Calu3 (cell line): ENCODE data around the gene PER1. TPM values are rescaled to one million over a fixed set of nuclear protein-coding genes. Genes with fewer than 3 reads are reported as not detected.
A peak's percentile ranks its signal among the peaks of the same experiment; 100 is the strongest.

ENCODE experiments used
- BruUV-seq: library from RNA; stranded (reverse); fragments of 400-500 nt; replicated peaks from 2 replicates; lab custom pipeline; 2021; lab: Mats Ljungman, UMichigan
- CTCF ChIA-PET: fragments of 300-600 bp; sonication (Branson Sonifier 250); formaldehyde crosslinking; loops from one replicate; lab custom pipeline; 2022; ENCODE audit warnings: antibody characterized with exemption; lab: Charles Lee
- DNase-seq: peaks from one replicate; pipeline ENCODE4 v3.0.0; 2022
- H3K27ac Mint-ChIP-seq: one replicate; pipeline ENCODE4 v1.8.0; 2022; ENCODE audit warnings: mixed read lengths; ENCODE audit not compliant: unreplicated experiment
- H3K27me3 Mint-ChIP-seq: one replicate; pipeline ENCODE4 v1.8.0; 2022; ENCODE audit warnings: mixed read lengths; ENCODE audit not compliant: unreplicated experiment
- H3K36me3 Mint-ChIP-seq: one replicate; pipeline ENCODE4 v1.8.0; 2022; ENCODE audit warnings: mild to moderate bottlenecking, moderate library complexity, mixed read lengths; ENCODE audit not compliant: insufficient read depth, unreplicated experiment
- H3K4me1 Mint-ChIP-seq: one replicate; pipeline ENCODE4 v1.8.0; 2022; ENCODE audit warnings: mild to moderate bottlenecking, low read depth, mixed read lengths; ENCODE audit not compliant: unreplicated experiment
- H3K4me3 Mint-ChIP-seq: one replicate; pipeline ENCODE4 v1.8.0; 2022; ENCODE audit warnings: mild to moderate bottlenecking, low read depth, moderate library complexity, mixed read lengths; ENCODE audit not compliant: unreplicated experiment
- H3K9me3 Mint-ChIP-seq: one replicate; pipeline ENCODE4 v1.8.0; 2022; ENCODE audit warnings: low read depth, mixed read lengths; ENCODE audit not compliant: unreplicated experiment
- CTCF ChIP-seq: fragments of 200-600 bp; IDR thresholded peaks from one replicate; pipeline ENCODE4 v1.8.0; 2022; ENCODE audit warnings: antibody characterized with exemption; ENCODE audit not compliant: unreplicated experiment
- intact Hi-C: fragments of 100-400 bp; cut with micrococcal nuclease; formaldehyde crosslinking; loops from one replicate; pipeline ENCODE4 v1.10.0; 2022; ENCODE audit not compliant: unreplicated experiment
- total RNA-seq: library from RNA; stranded (reverse); gene quantifications from 2 replicates; pipeline ENCODE4 v1.2.3, GENCODE V29; 2022

PER1 gene
- total RNA-seq, 1 experiment from 2014 or later, result 16.1 TPM

GRCh38 chr17:8120520-8121406 is 31.4 kb downstream of the PER1 start:
- H3K9me3 Mint-ChIP-seq, result no peaks in the 10 kb centered on the region
- peak; percentile 85 for DNase-seq
- H3K27ac Mint-ChIP-seq, result peak overlapping the region; percentile 98
- H3K36me3 Mint-ChIP-seq, result peaks cover 53% of the 10 kb centered on the region
- BruUV-seq, result no TSS peak
- H3K4me1 Mint-ChIP-seq, result peaks cover 50% of the 10 kb centered on the region
- TF ChIP-seq CTCF, result peak; percentile 32
- CTCF ChIA-PET, result interaction anchor here (0.8 to 2.2 kb wide), 6 partner anchors 12 to 65 kb away, joined by 3 to 8 read pairs (median 4); no protein-coding TSS in a partner anchor
- intact Hi-C loops, result loop anchor here (5.0 kb wide), 1 partner anchor 37 kb away; no protein-coding TSS in a partner anchor
- H3K4me3 Mint-ChIP-seq, result peak overlapping the region; percentile 91
- H3K27me3 Mint-ChIP-seq, result peaks cover 56% of the 10 kb centered on the region

- intact Hi-C loops, result loop anchor here (5.0 kb wide), 3 partner anchors 37 to 58 kb away; no protein-coding TSS in a partner anchor
- Mint-ChIP-seq H3K27ac (peak overlapping the region; percentile 98), H3K27me3 (peaks cover 56% of the 10 kb centered on the region), H3K36me3 (peaks cover 44% of the 10 kb centered on the region), H3K9me3 (no peaks in the 10 kb centered on the region), H3K4me3 (peak overlapping the region; percentile 91), H3K4me1 (peaks cover 41% of the 10 kb centered on the region)
- CTCF ChIA-PET, result interaction anchor here (1.1 to 2.4 kb wide), 9 partner anchors 12 to 66 kb away, joined by 3 to 10 read pairs (median 5); no protein-coding TSS in a partner anchor
- peak; percentile 87 for DNase-seq
- BruUV-seq, result no TSS peak
- TF ChIP-seq CTCF, result no peak
These were observed 32.4 kb downstream of the PER1 start for GRCh38 chr17:8119581-8120519.

GRCh38 chr17:8118769-8119580 is 33.2 kb downstream of the PER1 start:
- intact Hi-C loops, result loop anchor here (5.0 kb wide), 2 partner anchors 37 to 57 kb away; no protein-coding TSS in a partner anchor
- TF ChIP-seq CTCF, result peak; percentile 43
- Mint-ChIP-seq H3K4me1 (peaks cover 32% of the 10 kb centered on the region), H3K9me3 (no peaks in the 10 kb centered on the region), H3K4me3 (peak overlapping the region; percentile 91), H3K36me3 (peaks cover 41% of the 10 kb centered on the region), H3K27ac (peak overlapping the region; percentile 98), H3K27me3 (peaks cover 56% of the 10 kb centered on the region)
- CTCF ChIA-PET, result interaction anchor here (0.7 to 2.4 kb wide), 14 partner anchors 11 to 249 kb away, joined by 3 to 10 read pairs (median 4); partner anchors contain the start of genes CTC1 and TRAPPC1
- no TSS peak for BruUV-seq
- peak; percentile 85 for DNase-seq
